ENCODE measurements around the gene PLXDC1.

Gene PLXDC1

DNA sequence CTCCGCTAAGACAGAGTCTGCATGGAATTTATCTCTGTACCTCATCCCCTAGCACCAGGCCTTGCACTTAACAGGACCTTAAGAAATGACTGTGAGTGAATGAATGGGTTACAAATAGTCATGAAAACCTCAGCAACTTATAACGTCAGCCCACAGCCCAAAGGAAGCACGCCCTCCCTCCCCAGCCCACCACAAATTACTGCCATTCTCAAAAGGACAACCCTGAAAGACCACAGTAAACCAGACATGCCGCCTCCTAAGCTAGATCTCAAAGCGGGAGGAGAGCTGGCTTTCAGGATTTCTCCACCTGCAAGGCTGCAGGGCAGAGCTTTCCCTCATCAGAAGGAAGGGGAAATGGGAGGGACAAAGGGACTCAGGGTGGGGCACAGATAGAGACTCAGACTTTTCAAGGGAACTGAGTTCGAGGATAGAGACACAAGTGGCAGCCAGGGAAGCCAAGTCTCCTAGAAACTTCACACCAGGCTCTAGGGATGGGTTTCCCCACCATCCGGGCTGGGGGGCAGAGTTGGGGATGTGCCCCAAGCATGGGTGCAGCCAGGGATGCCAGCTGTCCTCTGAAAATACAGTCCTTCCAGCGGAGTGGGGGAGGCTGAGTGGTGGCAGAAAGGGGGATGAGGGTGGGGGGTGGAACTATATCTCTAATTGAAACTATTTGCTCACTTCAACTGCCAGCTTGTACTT, 56.7 kb downstream of the PLXDC1 start:
- no peak for DNase-seq (ENCODE audit: low read depth in 1 of 2, low spot score in 1 of 2)

GRCh38 chr17:39092692-39093230, 58.7 kb downstream of the PLXDC1 start:
- no peak for TF ChIP-seq JUND (IDR thresholded peaks at IDR 0.05; ENCODE audit: low read depth)
- DNase-seq (ENCODE audit: low read depth in 1 of 2, low spot score in 1 of 2): no peak
- in situ Hi-C loops (cut with HindIII; ENCODE audit: low pct_unique_long_range_greater_than_20kb, low sequenced_read_pairs): no loop called here

More for the DNA sequence above, 56.7 kb downstream of the PLXDC1 start:
- no peak for TF ChIP-seq JUND (IDR thresholded peaks at IDR 0.05; ENCODE audit: low read depth)
- in situ Hi-C loops (cut with HindIII; ENCODE audit: low pct_unique_long_range_greater_than_20kb, low sequenced_read_pairs): no loop called here

DNA sequence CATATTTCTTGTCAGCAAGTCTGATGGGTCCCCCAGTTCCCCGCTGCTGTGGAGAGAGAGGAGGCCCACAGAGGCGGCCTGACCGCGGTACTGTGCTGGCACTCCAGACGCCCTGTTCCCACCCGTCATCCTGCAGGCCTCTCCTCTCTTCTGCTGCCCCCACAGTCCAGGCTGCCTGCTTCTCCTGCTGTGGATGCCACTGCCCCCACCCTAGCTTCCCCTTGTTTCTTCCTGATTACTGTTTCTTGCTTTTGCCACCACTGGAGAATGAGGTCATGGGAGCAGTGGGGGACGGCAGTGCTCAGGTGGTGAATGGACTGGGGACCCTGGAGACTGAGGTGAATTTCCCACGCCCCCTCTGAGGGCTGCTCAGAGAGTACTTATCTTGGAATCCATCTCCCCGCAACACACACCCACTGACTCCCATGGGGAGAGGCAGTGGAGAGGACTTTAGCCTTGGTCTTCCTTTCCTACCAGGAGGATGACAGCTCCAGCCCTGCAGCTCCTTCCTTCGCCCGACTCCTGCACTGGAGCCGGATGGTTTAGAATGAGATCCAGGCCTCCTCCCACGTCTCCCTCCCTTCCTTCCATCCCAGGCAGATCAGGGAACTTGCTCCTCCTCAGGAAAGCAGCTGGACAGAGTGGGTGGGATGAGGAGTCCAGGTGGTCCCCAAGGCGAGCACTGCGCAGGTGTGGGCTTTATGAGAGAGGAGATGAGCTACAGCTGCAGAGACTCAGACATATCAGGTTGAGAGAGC, 60.4 kb downstream of the PLXDC1 start:
- in situ Hi-C loops (cut with HindIII; ENCODE audit: low pct_unique_long_range_greater_than_20kb, low sequenced_read_pairs): no loop called here
- no peak for TF ChIP-seq JUND (IDR thresholded peaks at IDR 0.05; ENCODE audit: low read depth)
- no peak for DNase-seq (ENCODE audit: low read depth in 1 of 2, low spot score in 1 of 2)

- in situ Hi-C loops (cut with HindIII; ENCODE audit: low pct_unique_long_range_greater_than_20kb, low sequenced_read_pairs): no loop called here
These were observed 61.0 kb downstream of the PLXDC1 start for GRCh38 chr17:39090400-39090799.

GRCh38 chr17:39084558-39084957, 66.9 kb downstream of the PLXDC1 start:
- in situ Hi-C loops (cut with HindIII; ENCODE audit: low pct_unique_long_range_greater_than_20kb, low sequenced_read_pairs): no loop called here
- TF ChIP-seq JUND (IDR thresholded peaks at IDR 0.05; ENCODE audit: low read depth): no peak
- DNase-seq (ENCODE audit: low read depth in 1 of 2, low spot score in 1 of 2): no peak

More at GRCh38 chr17:39090400-39090799, 61.0 kb downstream of the PLXDC1 start:
- no peak for DNase-seq (ENCODE audit: low read depth in 1 of 2, low spot score in 1 of 2)
- TF ChIP-seq JUND (IDR thresholded peaks at IDR 0.05; ENCODE audit: low read depth): no peak

- DNase-seq (ENCODE audit: low read depth in 1 of 2, low spot score in 1 of 2): no peak
- no peak for TF ChIP-seq JUND (IDR thresholded peaks at IDR 0.05; ENCODE audit: low read depth)
- in situ Hi-C loops (cut with HindIII; ENCODE audit: low pct_unique_long_range_greater_than_20kb, low sequenced_read_pairs): no loop called here
These were observed 68.2 kb downstream of the PLXDC1 start for GRCh38 chr17:39083270-39083669.

DNA sequence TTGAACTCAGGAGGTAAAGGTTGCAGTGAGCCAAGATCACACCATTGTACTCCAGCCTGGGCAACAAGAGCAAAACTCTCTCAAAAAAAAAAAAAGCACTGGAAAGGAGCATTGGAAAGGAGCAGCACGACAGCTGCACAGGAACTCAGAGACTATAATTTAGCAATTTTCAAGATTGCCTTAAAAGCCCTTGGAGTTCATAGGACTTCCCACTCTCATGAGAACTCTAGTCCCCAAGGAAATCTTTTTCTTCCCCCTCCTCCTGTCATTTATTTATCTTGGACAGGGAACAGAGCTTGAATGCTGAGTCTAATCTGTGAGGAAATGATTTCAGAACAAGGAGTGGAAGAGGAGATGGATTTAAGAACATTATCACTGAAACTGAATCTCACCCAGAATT, 69.0 kb downstream of the PLXDC1 start:
- no peak for TF ChIP-seq JUND (IDR thresholded peaks at IDR 0.05; ENCODE audit: low read depth)
- in situ Hi-C loops (cut with HindIII; ENCODE audit: low pct_unique_long_range_greater_than_20kb, low sequenced_read_pairs): no loop called here
- DNase-seq (ENCODE audit: low read depth in 1 of 2, low spot score in 1 of 2): no peak

DNA sequence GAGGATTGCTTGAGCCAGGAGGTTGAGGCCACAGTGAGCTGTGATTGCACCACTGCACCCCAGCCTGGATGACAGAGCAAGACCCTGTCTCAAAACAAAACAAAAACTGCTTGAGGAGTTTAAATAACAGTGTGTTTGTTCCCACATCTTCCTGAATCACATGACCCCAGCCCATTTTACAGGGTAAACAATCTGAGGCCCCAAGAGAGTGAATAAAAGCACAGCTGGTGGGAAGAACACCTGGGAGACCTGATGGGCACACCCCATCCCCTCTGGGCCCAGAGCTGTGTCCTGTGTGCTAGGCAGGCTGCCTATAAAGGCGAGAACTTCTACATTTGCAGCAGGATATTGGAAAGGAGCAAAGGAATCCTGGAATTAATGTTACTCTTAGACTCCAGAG, 69.6 kb downstream of the PLXDC1 start:
- TF ChIP-seq JUND (IDR thresholded peaks at IDR 0.05; ENCODE audit: low read depth): no peak
- DNase-seq (ENCODE audit: low read depth in 1 of 2, low spot score in 1 of 2): no peak

GRCh38 chr17:39080421-39081078, 70.9 kb downstream of the PLXDC1 start:
- no peak for TF ChIP-seq JUND (IDR thresholded peaks at IDR 0.05; ENCODE audit: low read depth)
- DNase-seq (ENCODE audit: low read depth in 1 of 2, low spot score in 1 of 2): no peak
- in situ Hi-C loops (cut with HindIII; ENCODE audit: low pct_unique_long_range_greater_than_20kb, low sequenced_read_pairs): no loop called here

More for the DNA sequence above, 69.6 kb downstream of the PLXDC1 start:
- in situ Hi-C loops (cut with HindIII; ENCODE audit: low pct_unique_long_range_greater_than_20kb, low sequenced_read_pairs): no loop called here

- no peak for DNase-seq (ENCODE audit: low read depth in 1 of 2, low spot score in 1 of 2)
- TF ChIP-seq JUND (IDR thresholded peaks at IDR 0.05; ENCODE audit: low read depth): no peak
- in situ Hi-C loops (cut with HindIII; ENCODE audit: low pct_unique_long_range_greater_than_20kb, low sequenced_read_pairs): no loop called here
These were observed 71.6 kb downstream of the PLXDC1 start for GRCh38 chr17:39079836-39080235.

DNA sequence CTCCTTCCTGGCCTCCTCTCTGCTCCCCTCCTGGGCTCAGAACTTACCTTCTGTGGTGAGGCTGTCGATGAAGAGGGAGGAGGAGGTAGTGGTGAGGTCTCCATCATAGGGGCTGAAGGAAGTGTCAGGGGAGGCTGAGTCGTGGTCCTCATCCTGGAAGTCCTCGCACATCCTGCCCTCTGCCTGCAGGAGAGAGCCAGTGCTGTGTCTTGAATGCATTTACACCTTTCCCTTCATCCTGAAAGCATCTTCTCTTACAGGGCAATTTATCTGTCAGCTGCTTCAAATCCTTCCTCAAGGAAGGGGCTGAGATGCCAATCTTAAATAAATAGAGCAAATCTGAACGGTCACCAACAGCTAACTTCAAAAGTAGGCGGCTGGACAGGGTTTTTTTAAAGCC, 73.6 kb downstream of the PLXDC1 start:
- peak in 1 of 2 experiments; percentile 12 for DNase-seq (ENCODE audit: low read depth in 1 of 2, low spot score in 1 of 2)
- TF ChIP-seq JUND (IDR thresholded peaks at IDR 0.05; ENCODE audit: low read depth): no peak
- in situ Hi-C loops (cut with HindIII; ENCODE audit: low pct_unique_long_range_greater_than_20kb, low sequenced_read_pairs): no loop called here

DNA sequence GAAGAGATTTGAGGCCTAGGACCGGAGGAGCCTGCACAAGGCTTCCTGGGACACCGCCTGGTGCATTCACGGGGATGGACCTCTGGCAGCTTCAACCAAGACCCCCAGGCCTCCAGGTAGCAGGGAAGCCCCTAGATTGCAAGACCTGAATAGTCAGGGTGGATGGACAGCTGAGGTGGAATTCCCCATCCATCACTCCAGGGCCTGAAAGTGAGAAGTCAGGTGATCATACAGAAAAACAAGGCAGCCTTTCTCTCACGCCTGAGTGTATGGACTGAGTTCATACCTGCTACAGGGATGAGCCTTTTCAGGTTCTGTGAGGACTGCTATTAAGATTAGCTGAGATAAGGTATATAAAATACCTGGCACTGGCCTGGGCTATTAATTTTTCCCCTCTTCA, 74.2 kb downstream of the PLXDC1 start:
- in situ Hi-C loops (cut with HindIII; ENCODE audit: low pct_unique_long_range_greater_than_20kb, low sequenced_read_pairs): no loop called here
- DNase-seq (ENCODE audit: low read depth in 1 of 2, low spot score in 1 of 2): no peak
- no peak for TF ChIP-seq JUND (IDR thresholded peaks at IDR 0.05; ENCODE audit: low read depth)

DNA sequence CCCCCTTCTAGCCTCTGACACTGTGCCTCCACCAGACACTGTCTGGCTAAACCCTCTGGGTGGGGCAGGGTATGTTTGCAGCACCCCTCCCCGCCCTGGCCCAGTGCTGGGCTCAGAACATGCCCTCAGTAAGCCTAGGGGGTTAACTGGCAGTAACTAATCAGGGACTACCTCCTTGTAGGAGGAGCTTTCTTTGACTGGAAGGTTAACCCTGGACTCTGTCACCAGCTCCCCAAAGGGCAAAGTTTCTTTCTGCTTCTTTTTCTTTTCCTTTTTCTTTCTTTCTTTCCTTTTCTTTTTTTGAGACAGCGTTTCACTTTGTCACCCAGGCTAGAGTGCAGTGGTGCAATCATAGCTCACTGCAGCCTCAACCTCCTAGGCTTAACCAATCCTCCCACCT, 76.8 kb downstream of the PLXDC1 start:
- in situ Hi-C loops (cut with HindIII; ENCODE audit: low pct_unique_long_range_greater_than_20kb, low sequenced_read_pairs): no loop called here
- TF ChIP-seq JUND (IDR thresholded peaks at IDR 0.05; ENCODE audit: low read depth): no peak
- DNase-seq (ENCODE audit: low read depth in 1 of 2, low spot score in 1 of 2): no peak

Measured in T47D (cell line).